ENCODE measurements around the gene SERPINA6. TPM values are rescaled to one million over a fixed set of nuclear protein-coding genes. Genes with fewer than 3 reads are reported as not detected.
"Not testable (repeated sequence)": the region's sequence is repeated elsewhere in the genome, so short reads cannot be mapped to it uniquely, and the experiment has no call there.

SERPINA6 gene
- total RNA-seq, 4 donors from 2014 or later = not detected

DNA sequence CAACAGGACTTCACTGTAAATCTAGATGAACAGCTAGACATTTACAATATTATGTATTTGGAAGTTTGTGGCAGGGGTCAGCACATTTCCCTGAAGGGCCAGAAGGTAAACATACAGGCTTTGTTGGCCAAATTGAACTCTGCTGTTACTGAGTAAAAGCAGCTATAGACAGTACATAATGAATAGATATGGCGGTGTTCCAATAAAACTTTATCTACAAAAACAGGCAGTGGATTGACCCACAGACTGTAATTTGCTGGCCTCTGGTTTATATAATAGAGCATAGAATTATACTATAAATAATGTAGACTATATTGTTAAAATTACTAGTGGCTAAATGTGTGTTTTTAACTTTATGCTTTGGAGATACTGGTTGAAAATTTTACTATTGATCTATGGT is 55.8 kb downstream of the SERPINA6 start:
- H3K9me3 ChIP-seq = peaks cover 0 to 11% (median 6%) of the 10 kb centered on the region in 4 donors
- TF ChIP-seq EP300 (IDR thresholded peaks at IDR 0.05) = no peak
- TF ChIP-seq CTCF (IDR thresholded peaks at IDR 0.05) = no peak
- TF ChIP-seq POLR2A (IDR thresholded peaks at IDR 0.05; ENCODE audit: low read depth) = no peak
- TF ChIP-seq POLR2AphosphoS5 (IDR thresholded peaks at IDR 0.05) = no peak

DNA sequence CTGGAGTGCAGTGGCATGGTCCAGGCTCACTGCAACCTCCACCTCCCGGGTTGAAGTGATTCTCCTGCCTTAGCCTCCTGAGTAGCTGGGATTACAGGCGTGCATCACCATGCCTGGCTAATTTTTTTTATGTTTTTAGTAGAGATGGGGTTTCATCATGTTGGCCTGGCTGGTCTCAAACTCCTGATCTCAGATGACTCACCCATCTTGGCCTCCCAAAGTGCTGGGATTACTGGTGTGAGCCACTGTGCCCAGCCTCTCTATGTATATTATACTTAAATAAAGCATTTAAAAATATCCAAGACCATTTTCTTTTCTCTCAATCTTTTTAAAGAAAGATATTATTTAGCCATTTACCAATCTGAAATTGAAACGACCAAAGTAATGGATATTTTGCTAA is 58.9 kb downstream of the SERPINA6 start:
- H3K36me3 ChIP-seq; H3K4me1 ChIP-seq; H3K4me3 ChIP-seq; intact Hi-C loops (cut with DNase I); DNase-seq (ENCODE audit: extremely low spot score); H3K27me3 ChIP-seq; H3K27ac ChIP-seq (replicated peaks in 1 of 4): not testable (repeated sequence)
- peaks cover 0 to 15% (median 7%) of the 10 kb centered on the region in 4 donors for H3K9me3 ChIP-seq
- 86% methylated on average over 3 of the region's 3 CpGs for WGBS

More for the DNA sequence above, 55.8 kb downstream of the SERPINA6 start:
- no peak for DNase-seq (ENCODE audit: extremely low spot score)
- Histone ChIP-seq H3K27ac (replicated peaks in 1 of 4) (no peak overlapping the region), H3K4me3 (no peak overlapping the region), H3K4me1 (no peaks in the 10 kb centered on the region), H3K27me3 (no peaks in the 10 kb centered on the region), H3K36me3 (no peaks in the 10 kb centered on the region)
- WGBS = 97% methylated on average over 1 of the region's 1 CpG
- intact Hi-C loops (cut with DNase I) = no loop called here

Other genes starting within 250 kb of the SERPINA6 start
- gene DDX24, start 242.1 kb downstream of the SERPINA6 start, total RNA-seq = 100 to 1,000 TPM; 142 to 215 (median 176) TPM
- 10 to 100 TPM in 1 of 4 donors, 1 to 10 TPM in 3; 5.8 to 12.9 (median 6.4) TPM for gene IFI27L1, start 242.0 kb downstream of the SERPINA6 start, total RNA-seq
- 100 to 1,000 TPM in 3 of 4 donors, 10 to 100 TPM in 1; 88.0 to 293 (median 180) TPM for gene IFI27, start 212.6 kb downstream of the SERPINA6 start, total RNA-seq
- 10 to 100 TPM; 38.8 to 83.9 (median 64.7) TPM for gene IFI27L2, start 193.7 kb downstream of the SERPINA6 start, total RNA-seq
- gene PPP4R4, start 149.0 kb downstream of the SERPINA6 start, total RNA-seq = under 1 TPM in 3 of 4 donors, not detected in 1; 0.19 to 0.83 (median 0.34) TPM
- not detected for gene SERPINA10, start 30.1 kb downstream of the SERPINA6 start, total RNA-seq
- not detected for gene SERPINA2, start 43.4 kb upstream of the SERPINA6 start, total RNA-seq
- gene SERPINA1, start 65.3 kb upstream of the SERPINA6 start, total RNA-seq = 10 to 100 TPM in 1 of 4 donors, 1 to 10 TPM in 3; 1.7 to 20.2 (median 2.2) TPM
- not detected for gene SERPINA11, start 129.5 kb upstream of the SERPINA6 start, total RNA-seq
- gene SERPINA9, start 152.9 kb upstream of the SERPINA6 start, total RNA-seq = not detected
- not detected for gene SERPINA12, start 186.1 kb upstream of the SERPINA6 start, total RNA-seq
- gene SERPINA4, start 238.1 kb upstream of the SERPINA6 start, total RNA-seq = not detected